Mammary epithelial cell (primary cell): Measurements from ENCODE around the gene SEMA3C.

ENCODE experiments used
- CTCF ChIP-seq, 2 donors: IDR thresholded peaks in 1 of 2; conservative IDR thresholded peaks in 1 of 2; 2 replicates each; pipeline ENCODE4 v1.5.1; 2011 to 2012; ENCODE audit warnings: inconsistent platforms in 2 of 2, low read length in 2 of 2, mild to moderate bottlenecking in 2 of 2, control low read depth in 1 of 2, low read depth in 1 of 2; ENCODE audit not compliant: insufficient read depth in 1 of 2; ENCODE audit errors: extremely low read depth in 1 of 2
- EZH2 ChIP-seq: IDR thresholded peaks from 2 replicates; pipeline ENCODE4 v1.6.1; 2012; ENCODE audit warnings: low read length, inconsistent platforms, borderline replicate concordance

- TF ChIP-seq CTCF (conservative IDR thresholded peaks at IDR 0.05 in 1 of 2, IDR thresholded peaks at IDR 0.05 in 1 of 2; ENCODE audit: extremely low read depth in 1 of 2, insufficient read depth in 1 of 2, low read depth in 1 of 2, low read length in 2 of 2) (no peak), EZH2 (no peak)
Measured at GRCh38 chr7:80835251-80835650, 83.6 kb downstream of the SEMA3C start.
